HL-60 (cell line): ENCODE measurements around the gene HPN.

Experiments
- DNase-seq, 2 experiments: peaks; one replicate each; pipeline ENCODE4 v3.0.0-alpha.2; 2010 to 2020; ENCODE audit warnings: low read depth in 1 of 2, low spot score in 1 of 2
- H3K27ac ChIP-seq: fragments of 250-450 bp; sonication (Bioruptor Pico); replicated peaks from 2 replicates; pipeline ENCODE4 v1.5.1; 2020; ENCODE audit warnings: mild to moderate bottlenecking, moderate library complexity
- H3K27me3 ChIP-seq: fragments of 250-450 bp; sonication (Bioruptor Pico); 2 replicates; pipeline ENCODE4 v1.5.1; 2021; ENCODE audit warnings: mild to moderate bottlenecking, moderate library complexity; ENCODE audit not compliant: insufficient read depth, poor library complexity, severe bottlenecking
- H3K4me3 ChIP-seq: replicated peaks from 2 replicates; pipeline ENCODE4 v1.5.1; 2011; ENCODE audit warnings: mild to moderate bottlenecking, control low read depth, low read length; ENCODE audit not compliant: insufficient read depth
- CTCF ChIP-seq: IDR thresholded peaks from one replicate; pipeline ENCODE4 v1.5.1; 2011; ENCODE audit warnings: low read length, control low read depth, inconsistent platforms; ENCODE audit not compliant: insufficient read depth
- GABPA ChIP-seq: IDR thresholded peaks from 2 replicates; pipeline ENCODE4 v1.6.1; 2012; ENCODE audit warnings: low read depth
- POLR2AphosphoS5 ChIP-seq: IDR thresholded peaks from 2 replicates; pipeline ENCODE4 v1.6.1; 2012; ENCODE audit warnings: low read depth
- REST ChIP-seq: IDR thresholded peaks from 2 replicates; pipeline ENCODE4 v1.6.1; 2012; ENCODE audit warnings: low read depth; ENCODE audit not compliant: insufficient replicate concordance
- SPI1 ChIP-seq: IDR thresholded peaks from 2 replicates; pipeline ENCODE4 v1.6.1; 2012; ENCODE audit warnings: low read depth, mild to moderate bottlenecking, borderline replicate concordance

HPN gene

DNA sequence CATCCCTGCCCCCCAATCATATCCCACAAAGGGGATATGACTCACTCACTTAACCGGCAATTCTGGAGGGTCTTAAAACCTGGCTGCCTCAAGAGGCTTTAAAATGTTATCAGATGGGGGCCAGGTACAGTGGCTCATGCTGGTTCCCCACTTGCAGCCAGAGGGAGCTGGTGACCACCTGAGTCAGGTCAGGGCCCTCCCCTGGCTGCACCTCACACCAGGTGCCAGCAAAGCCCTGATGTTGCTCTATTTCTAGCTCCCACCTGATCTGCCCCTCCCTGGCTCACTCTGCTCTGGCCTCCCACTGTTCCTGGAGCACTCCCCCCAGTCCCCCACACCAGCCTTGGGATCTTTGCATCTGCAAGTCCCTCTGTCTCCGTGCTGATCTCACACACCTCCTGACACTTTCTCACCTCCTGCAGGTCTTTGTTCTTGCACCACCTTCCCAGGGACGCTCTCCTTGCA is 14.2 kb downstream of the HPN start:
- no peaks in the 10 kb centered on the region for H3K27me3 ChIP-seq
- H3K4me3 ChIP-seq = no peak overlapping the region
- H3K27ac ChIP-seq = no peak overlapping the region
- TF ChIP-seq POLR2AphosphoS5 = no peak
- peak; percentile 7 for TF ChIP-seq CTCF
- no peak for DNase-seq

- H3K27ac ChIP-seq = no peak overlapping the region
Observed at GRCh38 chr19:35056513-35057063, 15.1 kb downstream of the HPN start.

DNA sequence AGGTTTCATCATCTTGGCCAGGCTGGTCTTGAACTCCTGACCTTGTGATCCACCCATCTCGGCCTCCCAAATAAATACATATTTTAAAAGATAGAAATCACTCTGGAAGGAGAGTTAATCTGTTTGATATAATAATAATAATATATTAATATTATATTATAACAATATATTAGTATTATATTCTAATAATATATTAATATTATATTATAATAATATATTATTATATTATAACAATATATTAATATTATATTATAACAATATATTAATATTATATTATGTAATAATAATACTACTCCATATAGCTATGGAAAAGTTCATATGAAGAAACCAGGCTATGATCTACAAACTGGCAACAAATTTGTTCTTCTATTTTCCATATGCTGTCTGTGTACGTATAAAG is 16.8 kb downstream of the HPN start:
- no peak for TF ChIP-seq REST
- no peak for TF ChIP-seq SPI1
- no peak for TF ChIP-seq CTCF
- TF ChIP-seq POLR2AphosphoS5 = no peak
- no peak for TF ChIP-seq GABPA
- no peak for DNase-seq
- H3K4me3 ChIP-seq = no peak overlapping the region
- no peak overlapping the region for H3K27ac ChIP-seq
- H3K27me3 ChIP-seq = no peaks in the 10 kb centered on the region

More at GRCh38 chr19:35056513-35057063, 15.1 kb downstream of the HPN start:
- H3K27me3 ChIP-seq = no peaks in the 10 kb centered on the region
- TF ChIP-seq POLR2AphosphoS5 = no peak
- no peak for TF ChIP-seq REST
- no peak for TF ChIP-seq GABPA
- no peak for TF ChIP-seq CTCF
- TF ChIP-seq SPI1 = no peak
- no peak for DNase-seq
- no peak overlapping the region for H3K4me3 ChIP-seq

DNA sequence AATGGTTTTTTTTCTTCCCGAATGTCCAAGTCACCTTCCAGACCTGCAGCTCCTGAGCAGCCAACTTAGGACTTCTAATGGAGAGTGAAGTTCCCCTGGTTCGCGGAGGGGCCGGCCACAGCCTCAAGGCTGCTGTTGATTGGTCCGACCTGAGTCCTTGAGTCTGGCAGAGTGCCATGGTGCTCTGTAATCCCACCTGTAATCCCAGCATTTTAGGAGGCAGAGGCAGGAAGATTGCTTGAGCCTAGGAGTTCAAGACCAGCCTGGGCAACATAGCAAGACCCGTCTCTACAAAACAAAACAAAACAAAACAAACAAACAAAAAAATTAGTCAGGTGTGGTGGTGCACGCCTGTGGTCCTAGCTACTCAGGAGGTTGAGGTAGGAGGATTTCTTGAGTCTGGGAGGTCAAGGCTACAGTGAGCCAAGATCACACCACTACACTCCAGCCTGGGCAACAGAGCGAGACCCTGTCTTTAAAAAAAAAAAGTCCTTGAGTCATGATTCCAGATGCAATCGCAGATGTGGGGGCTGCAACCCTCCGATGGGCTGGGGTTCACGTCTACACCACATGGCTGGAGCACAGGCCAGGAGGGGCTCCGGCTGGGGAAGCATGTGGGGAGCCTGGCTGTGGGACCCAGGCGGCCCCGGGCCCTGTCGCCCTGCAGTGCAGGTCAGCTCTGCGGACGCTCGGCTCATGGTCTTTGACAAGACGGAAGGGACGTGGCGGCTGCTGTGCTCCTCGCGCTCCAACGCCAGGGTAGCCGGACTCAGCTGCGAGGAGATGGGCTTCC is 17.7 kb downstream of the HPN start:
- H3K27ac ChIP-seq = no peak overlapping the region
- H3K27me3 ChIP-seq = no peaks in the 10 kb centered on the region
- TF ChIP-seq POLR2AphosphoS5 (no peak), REST (no peak), CTCF (no peak), SPI1 (no peak), GABPA (no peak)
- H3K4me3 ChIP-seq = no peak overlapping the region
- no peak for DNase-seq
